HEK293 (cell line): Measurements from ENCODE around the gene GOLGA3.

Experiments
- CTCF ChIA-PET: fragments of 350-600 bp; formaldehyde crosslinking; extraction: SDS; loops from one replicate; lab custom pipeline; 2021; ENCODE audit warnings: antibody characterized with exemption; lab: Yijun Ruan, JAX
- POLR2A ChIA-PET: fragments of 300-600 bp; formaldehyde crosslinking; extraction: SDS; loops from one replicate; lab custom pipeline; 2020; ENCODE audit warnings: antibody characterized with exemption, inconsistent platforms; lab: Yijun Ruan, JAX
- H3K27ac ChIP-seq: fragments of 200-500 bp; sonication (Bioruptor generic); 2 replicates; pipeline ENCODE4 v1.5.1; 2014; ENCODE audit warnings: low read depth, low read length, control low read depth, inconsistent platforms; ENCODE audit errors: extremely low read depth
- H3K36me3 ChIP-seq, 2 experiments: fragments of 200-500 bp in 1 of 2; sonication (Bioruptor generic) in 1 of 2; 1 replicate in 1 of 2; 2 replicates in 1 of 2; pipeline ENCODE4 v1.5.1; 2014 to 2017; ENCODE audit warnings: inconsistent platforms in 2 of 2, low read length in 2 of 2; ENCODE audit not compliant: control insufficient read depth in 2 of 2, insufficient read depth in 1 of 2
- H3K4me1 ChIP-seq: fragments of 200-500 bp; sonication (Bioruptor generic); 2 replicates; pipeline ENCODE4 v1.5.1; 2014; ENCODE audit warnings: mild to moderate bottlenecking, low read length, inconsistent platforms; ENCODE audit not compliant: control insufficient read depth, insufficient read depth
- H3K4me3 ChIP-seq: 2 replicates; pipeline ENCODE4 v1.5.1; 2011; ENCODE audit warnings: low read depth, mild to moderate bottlenecking, control low read depth, low read length, moderate library complexity
- H3K9me3 ChIP-seq: fragments of 200-500 bp; sonication (Bioruptor generic); 2 replicates; pipeline ENCODE4 v1.5.1; 2014; ENCODE audit warnings: low read depth, low read length, inconsistent platforms; ENCODE audit not compliant: control insufficient read depth, insufficient read depth
- GFI1B ChIP-seq: fragments of 450-650 bp; formaldehyde crosslinking; IDR thresholded peaks from 2 replicates; pipeline ENCODE4 v1.5.1; 2016; ENCODE audit warnings: missing biosample characterization, missing genetic modification characterization
- KLF1 ChIP-seq: fragments of 450-650 bp; formaldehyde crosslinking; IDR thresholded peaks from 2 replicates; pipeline ENCODE4 v1.5.1; 2016; ENCODE audit warnings: missing biosample characterization, missing genetic modification characterization
- KLF7 ChIP-seq: fragments of 450-650 bp; formaldehyde crosslinking; IDR thresholded peaks from 2 replicates; pipeline ENCODE4 v1.5.1; 2016; ENCODE audit warnings: missing biosample characterization, missing genetic modification characterization, borderline replicate concordance
- KLF8 ChIP-seq: fragments of 450-650 bp; formaldehyde crosslinking; IDR thresholded peaks from 2 replicates; pipeline ENCODE4 v1.5.1; 2016; ENCODE audit warnings: missing biosample characterization, missing genetic modification characterization
- KLF9 ChIP-seq: fragments of 450-650 bp; formaldehyde crosslinking; IDR thresholded peaks from 2 replicates; pipeline ENCODE4 v1.5.1; 2016; ENCODE audit warnings: missing biosample characterization, missing genetic modification characterization, low read depth
- SALL2 ChIP-seq: fragments of 450-650 bp; formaldehyde crosslinking; IDR thresholded peaks from 2 replicates; pipeline ENCODE4 v1.5.0; 2017; ENCODE audit warnings: missing biosample characterization, mild to moderate bottlenecking, missing genetic modification characterization, borderline replicate concordance
- ZFHX2 ChIP-seq: fragments of 450-650 bp; formaldehyde crosslinking; conservative IDR thresholded peaks from 2 replicates; pipeline ENCODE4 v1.5.1; 2016; ENCODE audit warnings: missing biosample characterization, missing genetic modification characterization
- ZNF211 ChIP-seq: fragments of 450-650 bp; formaldehyde crosslinking; IDR thresholded peaks from 2 replicates; pipeline ENCODE4 v1.5.1; 2016; ENCODE audit warnings: low read depth, missing biosample characterization, missing genetic modification characterization
- ZNF341 ChIP-seq: fragments of 450-650 bp; formaldehyde crosslinking; IDR thresholded peaks from 2 replicates; pipeline ENCODE4; 2016; ENCODE audit warnings: low read depth, missing biosample characterization, missing genetic modification characterization
- ZNF404 ChIP-seq: fragments of 450-650 bp; formaldehyde crosslinking; IDR thresholded peaks from 2 replicates; pipeline ENCODE4 v1.5.1; 2017; ENCODE audit warnings: missing biosample characterization, missing genetic modification characterization
- ZNF548 ChIP-seq: fragments of 450-650 bp; formaldehyde crosslinking; IDR thresholded peaks from 2 replicates; pipeline ENCODE4 v1.5.1; 2016; ENCODE audit warnings: missing biosample characterization, missing genetic modification characterization
- ZNF571 ChIP-seq: fragments of 450-650 bp; formaldehyde crosslinking; IDR thresholded peaks from 2 replicates; pipeline ENCODE4 v1.5.0; 2017; ENCODE audit warnings: missing biosample characterization, missing genetic modification characterization
- ZNF626 ChIP-seq: fragments of 450-650 bp; sonication (Bioruptor Pico); formaldehyde crosslinking; IDR thresholded peaks from 2 replicates; pipeline ENCODE4 v1.5.1; 2018; ENCODE audit warnings: missing biosample characterization, missing genetic modification characterization, inconsistent platforms
- ZNF658 ChIP-seq: fragments of 450-650 bp; formaldehyde crosslinking; IDR thresholded peaks from 2 replicates; pipeline ENCODE4; 2016; ENCODE audit warnings: missing biosample characterization, missing genetic modification characterization
- TF ChIP-seq, protein P1 (sequence below): fragments of 450-650 bp; formaldehyde crosslinking; conservative IDR thresholded peaks from 2 replicates; pipeline ENCODE4 v1.5.1; 2016; ENCODE audit warnings: low read depth, missing biosample characterization, missing genetic modification characterization
- TF ChIP-seq, protein P2 (sequence below): fragments of 450-650 bp; formaldehyde crosslinking; IDR thresholded peaks from 2 replicates; pipeline ENCODE4 v1.5.1; 2016; ENCODE audit warnings: missing biosample characterization, missing genetic modification characterization
- TF ChIP-seq, protein P3 (sequence below): fragments of 450-650 bp; formaldehyde crosslinking; IDR thresholded peaks from 2 replicates; pipeline ENCODE4 v1.5.1; 2016; ENCODE audit warnings: missing biosample characterization, missing genetic modification characterization

The GOLGA3 gene

DNA sequence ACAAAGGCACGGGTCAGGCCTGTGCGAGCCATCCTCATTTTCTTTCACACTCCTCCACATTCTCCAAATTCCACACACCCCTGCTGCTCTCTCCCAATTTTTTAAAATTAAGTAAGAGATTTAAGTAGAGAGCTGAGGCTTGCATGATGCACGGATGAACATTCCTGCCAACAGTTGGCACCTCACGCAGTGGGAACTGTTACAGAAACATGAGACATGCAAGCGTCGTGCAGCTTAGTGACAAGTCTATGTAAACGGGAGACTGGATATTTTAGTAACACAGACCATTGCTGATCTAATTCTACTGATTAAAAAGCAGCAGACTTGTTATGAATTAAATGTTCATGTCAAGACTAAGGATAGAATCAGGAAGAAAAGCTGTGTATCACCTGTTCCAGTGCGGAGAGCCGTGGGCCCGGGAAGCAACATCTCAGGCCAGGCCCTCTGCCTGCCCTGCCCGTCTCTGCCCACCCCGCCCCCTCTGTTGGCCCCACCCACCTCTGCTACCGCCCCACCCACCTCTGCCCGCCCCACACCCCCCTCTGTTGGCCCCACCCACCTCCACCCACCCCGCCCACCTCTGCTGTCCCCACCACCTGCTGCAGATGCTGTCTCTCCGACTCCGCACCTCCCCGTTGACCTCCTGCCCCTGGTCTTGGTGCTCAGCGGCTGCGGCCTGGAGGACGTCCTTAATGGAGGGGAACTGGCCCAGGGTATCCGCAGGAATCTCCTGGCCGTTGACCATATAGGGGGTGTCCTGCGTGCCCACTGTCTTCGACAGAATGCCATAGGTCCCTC, 21.2 kb downstream of the GOLGA3 start:
- Histone ChIP-seq H3K9me3 (no peaks in the 10 kb centered on the region), H3K27ac (no peak overlapping the region), H3K4me1 (no peaks in the 10 kb centered on the region), H3K4me3 (no peak overlapping the region), H3K36me3 (peaks cover 17 to 79% of the 10 kb centered on the region in 2 experiments)
- ChIA-PET POLR2A (no interaction called here), CTCF (interaction anchor here (0.8 to 1.4 kb wide), 2 partner anchors 8 to 39 kb away, joined by 3 to 4 read pairs; no protein-coding TSS in a partner anchor)
- TF ChIP-seq ZNF548 (tag by site-specific recombination) (no peak), ZNF404 (tag by site-specific recombination) (no peak), ZNF211 (tag by site-specific recombination) (no peak), KLF7 (no peak), ZNF341 (tag by site-specific recombination) (peak; percentile 58; the same call in 1 of the 2 replicates), GFI1B (tag by site-specific recombination) (no peak), ZNF626 (tag by site-specific recombination) (no peak), ZFHX2 (tag by site-specific recombination) (no peak), ZNF658 (no peak)

DNA sequence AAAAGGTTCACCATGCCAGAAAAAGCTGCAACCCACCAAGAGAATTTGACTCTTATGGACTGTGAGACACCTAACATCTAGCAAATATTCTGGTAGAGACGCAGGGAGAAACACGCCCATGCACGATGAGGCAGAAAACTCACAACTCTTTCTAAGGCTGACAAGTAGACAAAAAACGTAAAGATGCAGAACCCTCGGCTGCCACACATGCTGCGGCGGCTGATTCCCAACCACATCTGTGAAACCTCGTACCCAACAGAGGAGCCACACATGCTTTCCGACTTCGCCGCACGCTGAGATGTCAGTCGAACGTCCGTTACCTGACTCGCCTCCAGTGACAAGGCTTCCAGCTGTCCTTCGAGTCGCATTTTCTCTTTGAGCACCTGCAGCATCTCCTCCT, 21.8 kb downstream of the GOLGA3 start:
- TF ChIP-seq, protein P1, sequence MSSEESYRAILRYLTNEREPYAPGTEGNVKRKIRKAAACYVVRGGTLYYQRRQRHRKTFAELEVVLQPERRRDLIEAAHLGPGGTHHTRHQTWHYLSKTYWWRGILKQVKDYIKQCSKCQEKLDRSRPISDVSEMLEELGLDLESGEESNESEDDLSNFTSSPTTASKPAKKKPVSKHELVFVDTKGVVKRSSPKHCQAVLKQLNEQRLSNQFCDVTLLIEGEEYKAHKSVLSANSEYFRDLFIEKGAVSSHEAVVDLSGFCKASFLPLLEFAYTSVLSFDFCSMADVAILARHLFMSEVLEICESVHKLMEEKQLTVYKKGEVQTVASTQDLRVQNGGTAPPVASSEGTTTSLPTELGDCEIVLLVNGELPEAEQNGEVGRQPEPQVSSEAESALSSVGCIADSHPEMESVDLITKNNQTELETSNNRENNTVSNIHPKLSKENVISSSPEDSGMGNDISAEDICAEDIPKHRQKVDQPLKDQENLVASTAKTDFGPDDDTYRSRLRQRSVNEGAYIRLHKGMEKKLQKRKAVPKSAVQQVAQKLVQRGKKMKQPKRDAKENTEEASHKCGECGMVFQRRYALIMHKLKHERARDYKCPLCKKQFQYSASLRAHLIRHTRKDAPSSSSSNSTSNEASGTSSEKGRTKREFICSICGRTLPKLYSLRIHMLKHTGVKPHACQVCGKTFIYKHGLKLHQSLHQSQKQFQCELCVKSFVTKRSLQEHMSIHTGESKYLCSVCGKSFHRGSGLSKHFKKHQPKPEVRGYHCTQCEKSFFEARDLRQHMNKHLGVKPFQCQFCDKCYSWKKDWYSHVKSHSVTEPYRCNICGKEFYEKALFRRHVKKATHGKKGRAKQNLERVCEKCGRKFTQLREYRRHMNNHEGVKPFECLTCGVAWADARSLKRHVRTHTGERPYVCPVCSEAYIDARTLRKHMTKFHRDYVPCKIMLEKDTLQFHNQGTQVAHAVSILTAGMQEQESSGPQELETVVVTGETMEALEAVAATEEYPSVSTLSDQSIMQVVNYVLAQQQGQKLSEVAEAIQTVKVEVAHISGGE (tag by site-specific recombination), result no peak
- TF ChIP-seq, all 188 proteins: peak for 0
- H3K4me1 ChIP-seq, result no peaks in the 10 kb centered on the region
- ChIA-PET CTCF (interaction anchor here (0.8 to 1.4 kb wide), 2 partner anchors 9 to 39 kb away, joined by 3 to 4 read pairs; no protein-coding TSS in a partner anchor), POLR2A (no interaction called here)
- H3K4me3 ChIP-seq, result no peak overlapping the region
- peaks cover 20 to 76% of the 10 kb centered on the region in 2 experiments for H3K36me3 ChIP-seq
- no peak overlapping the region for H3K27ac ChIP-seq
- no peaks in the 10 kb centered on the region for H3K9me3 ChIP-seq

DNA sequence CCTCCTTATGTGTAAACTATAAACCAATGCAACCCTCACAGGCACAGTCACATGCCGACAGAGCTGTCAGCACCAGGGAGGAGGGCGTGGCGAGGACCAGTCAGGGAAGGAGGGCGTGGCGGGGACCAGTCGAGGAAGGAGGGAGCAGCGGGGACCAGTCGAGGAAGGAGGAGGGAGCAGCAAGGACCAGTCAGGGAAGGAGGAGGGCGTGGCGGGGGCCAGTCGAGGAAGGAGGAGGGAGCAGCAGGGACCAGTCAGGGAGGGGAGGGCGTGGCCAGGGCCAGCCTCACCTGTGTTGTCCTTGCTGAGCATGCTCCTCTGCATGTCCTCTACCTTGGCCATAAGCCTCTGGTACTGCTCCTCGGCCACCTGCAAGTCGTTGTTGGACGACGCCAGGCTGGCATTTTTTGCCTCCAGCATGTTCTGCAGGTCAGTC, 24.2 kb downstream of the GOLGA3 start:
- TF ChIP-seq KLF9 (tag by site-specific recombination), result peak; percentile 62
- TF ChIP-seq, protein P2, sequence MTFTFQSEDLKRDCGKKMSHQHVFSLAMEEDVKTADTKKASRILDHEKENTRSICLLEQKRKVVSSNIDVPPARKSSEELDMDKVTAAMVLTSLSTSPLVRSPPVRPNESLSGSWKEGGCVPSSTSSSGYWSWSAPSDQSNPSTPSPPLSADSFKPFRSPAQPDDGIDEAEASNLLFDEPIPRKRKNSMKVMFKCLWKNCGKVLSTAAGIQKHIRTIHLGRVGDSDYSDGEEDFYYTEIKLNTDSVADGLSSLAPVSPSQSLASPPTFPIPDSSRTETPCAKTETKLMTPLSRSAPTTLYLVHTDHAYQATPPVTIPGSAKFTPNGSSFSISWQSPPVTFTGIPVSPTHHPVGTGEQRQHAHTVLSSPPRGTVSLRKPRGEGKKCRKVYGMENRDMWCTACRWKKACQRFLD (tag by site-specific recombination), result no peak
- no peak for TF ChIP-seq SALL2
- peak; percentile 94 for TF ChIP-seq KLF1 (tag by site-specific recombination)
- no peak for TF ChIP-seq ZNF571
- peak; percentile 48; the same call in 1 of the 2 replicates for TF ChIP-seq KLF8 (tag by site-specific recombination)
- TF ChIP-seq, protein P3, sequence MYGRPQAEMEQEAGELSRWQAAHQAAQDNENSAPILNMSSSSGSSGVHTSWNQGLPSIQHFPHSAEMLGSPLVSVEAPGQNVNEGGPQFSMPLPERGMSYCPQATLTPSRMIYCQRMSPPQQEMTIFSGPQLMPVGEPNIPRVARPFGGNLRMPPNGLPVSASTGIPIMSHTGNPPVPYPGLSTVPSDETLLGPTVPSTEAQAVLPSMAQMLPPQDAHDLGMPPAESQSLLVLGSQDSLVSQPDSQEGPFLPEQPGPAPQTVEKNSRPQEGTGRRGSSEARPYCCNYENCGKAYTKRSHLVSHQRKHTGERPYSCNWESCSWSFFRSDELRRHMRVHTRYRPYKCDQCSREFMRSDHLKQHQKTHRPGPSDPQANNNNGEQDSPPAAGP (tag by site-specific recombination), result 0 out of 2 replicates have a peak, but pooled peaks have one; percentile 45
- peaks cover 30 to 80% of the 10 kb centered on the region in 2 experiments for H3K36me3 ChIP-seq
- no peaks in the 10 kb centered on the region for H3K9me3 ChIP-seq
- ChIA-PET CTCF (no interaction called here), POLR2A (no interaction called here)
- H3K4me1 ChIP-seq, result no peaks in the 10 kb centered on the region
- no peak overlapping the region for H3K4me3 ChIP-seq
- H3K27ac ChIP-seq, result no peak overlapping the region
